ENCODE measurements around the gene TMEM61. TPM values are rescaled to one million over a fixed set of nuclear protein-coding genes. Genes with fewer than 3 reads are reported as not detected.
"Not testable (repeated sequence)": the region's sequence is repeated elsewhere in the genome, so short reads cannot be mapped to it uniquely, and the experiment has no call there.

Gene TMEM61
- total and polyA plus RNA-seq, 11 donors = 0.48 to 1.2 TPM; not detected in 9

DNA sequence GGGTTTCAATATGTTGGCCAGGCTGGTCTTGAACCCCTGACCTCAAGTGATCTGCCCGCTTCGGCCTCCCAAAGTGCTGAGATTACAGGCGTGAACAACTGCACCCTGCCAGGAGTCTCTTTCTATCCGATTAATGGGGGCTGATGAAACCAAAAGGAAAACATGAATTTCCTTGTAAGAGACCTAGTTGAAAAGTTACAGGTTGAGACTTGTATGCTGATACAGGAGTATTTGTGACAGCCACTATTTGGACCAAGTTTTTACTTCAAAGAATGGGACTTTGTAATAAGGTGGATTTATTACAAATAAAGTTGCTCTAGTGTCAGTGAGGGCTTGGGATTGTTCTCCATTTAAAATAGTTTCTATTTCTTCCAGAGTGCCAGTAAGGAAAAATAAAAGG, 43.6 kb upstream of the TMEM61 start:
- WGBS, 4 donors = 94 to 98% (median 95%) methylated on average over 4 of the region's 4 CpGs
- no peaks in the 10 kb centered on the region for H3K9me3 ChIP-seq
- no peak overlapping the region for H3K4me3 ChIP-seq
- no peak for TF ChIP-seq POLR2A (IDR thresholded peaks at IDR 0.05)
- TF ChIP-seq, protein P1, sequence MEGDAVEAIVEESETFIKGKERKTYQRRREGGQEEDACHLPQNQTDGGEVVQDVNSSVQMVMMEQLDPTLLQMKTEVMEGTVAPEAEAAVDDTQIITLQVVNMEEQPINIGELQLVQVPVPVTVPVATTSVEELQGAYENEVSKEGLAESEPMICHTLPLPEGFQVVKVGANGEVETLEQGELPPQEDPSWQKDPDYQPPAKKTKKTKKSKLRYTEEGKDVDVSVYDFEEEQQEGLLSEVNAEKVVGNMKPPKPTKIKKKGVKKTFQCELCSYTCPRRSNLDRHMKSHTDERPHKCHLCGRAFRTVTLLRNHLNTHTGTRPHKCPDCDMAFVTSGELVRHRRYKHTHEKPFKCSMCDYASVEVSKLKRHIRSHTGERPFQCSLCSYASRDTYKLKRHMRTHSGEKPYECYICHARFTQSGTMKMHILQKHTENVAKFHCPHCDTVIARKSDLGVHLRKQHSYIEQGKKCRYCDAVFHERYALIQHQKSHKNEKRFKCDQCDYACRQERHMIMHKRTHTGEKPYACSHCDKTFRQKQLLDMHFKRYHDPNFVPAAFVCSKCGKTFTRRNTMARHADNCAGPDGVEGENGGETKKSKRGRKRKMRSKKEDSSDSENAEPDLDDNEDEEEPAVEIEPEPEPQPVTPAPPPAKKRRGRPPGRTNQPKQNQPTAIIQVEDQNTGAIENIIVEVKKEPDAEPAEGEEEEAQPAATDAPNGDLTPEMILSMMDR (IDR thresholded peaks at IDR 0.05) = no peak
- no peak for DNase-seq
- H3K27ac ChIP-seq = no peak overlapping the region
- no peaks in the 10 kb centered on the region for H3K4me1 ChIP-seq
- H3K27me3 ChIP-seq = no peaks in the 10 kb centered on the region
- no peak for ATAC-seq
- intact Hi-C loops (cut with DNase I) = no loop called here
- no peaks in the 10 kb centered on the region for H3K36me3 ChIP-seq

DNA sequence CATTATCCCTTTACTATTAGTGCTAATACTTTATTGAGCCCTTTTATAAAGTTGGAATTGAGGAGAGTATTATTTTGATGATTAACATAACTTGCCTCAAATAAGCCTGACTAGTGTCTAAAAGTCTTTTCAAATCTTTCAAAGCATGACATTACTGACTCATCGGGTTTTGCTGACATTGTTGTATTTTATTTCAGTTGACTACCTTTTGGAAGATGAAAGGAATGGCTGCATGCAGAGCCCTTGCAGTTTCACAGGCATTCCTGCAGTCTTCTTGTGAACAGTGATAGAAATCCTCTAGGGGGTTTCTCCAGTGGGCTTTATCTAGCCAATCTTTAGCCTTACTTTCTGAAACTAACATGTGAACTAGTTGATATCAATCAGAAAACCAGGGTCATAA, 43.0 kb upstream of the TMEM61 start:
- Histone ChIP-seq H3K9me3 (no peaks in the 10 kb centered on the region), H3K4me1 (no peaks in the 10 kb centered on the region), H3K4me3 (no peak overlapping the region), H3K27ac (no peak overlapping the region), H3K27me3 (no peaks in the 10 kb centered on the region), H3K36me3 (no peaks in the 10 kb centered on the region)
- ATAC-seq (no peak), DNase-seq (no peak)
- WGBS, 4 donors = 65 to 78% (median 68%) methylated on average over 1 of the region's 1 CpG
- intact Hi-C loops (cut with DNase I) = no loop called here
- TF ChIP-seq POLR2A (IDR thresholded peaks at IDR 0.05) = no peak
- TF ChIP-seq, protein P1 (IDR thresholded peaks at IDR 0.05) = no peak

DNA sequence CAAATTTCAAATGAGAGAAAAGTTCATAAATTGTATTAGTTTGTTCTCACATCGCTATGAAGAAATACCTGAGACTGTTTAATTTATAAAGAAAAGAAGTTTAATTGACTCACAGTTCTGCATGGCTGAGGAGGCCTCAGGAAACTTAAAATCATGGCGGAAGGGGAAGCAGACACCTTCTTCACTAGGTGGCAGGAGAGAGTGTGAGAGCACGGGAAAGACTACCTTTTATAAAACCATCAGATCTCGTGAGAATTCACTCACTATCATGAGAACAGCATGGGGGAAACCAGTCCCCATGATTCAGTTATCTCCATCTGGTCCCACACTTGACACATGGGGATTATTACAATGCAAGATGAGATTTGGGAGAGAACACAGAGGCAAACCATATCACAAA, 41.5 kb upstream of the TMEM61 start:
- H3K9me3 ChIP-seq; H3K36me3 ChIP-seq; intact Hi-C loops (cut with DNase I); H3K27ac ChIP-seq; H3K4me1 ChIP-seq; ATAC-seq; H3K4me3 ChIP-seq; DNase-seq; H3K27me3 ChIP-seq: not testable (repeated sequence)
- WGBS, 4 donors = 80 to 85% (median 83%) methylated on average over 4 of the region's 4 CpGs

DNA sequence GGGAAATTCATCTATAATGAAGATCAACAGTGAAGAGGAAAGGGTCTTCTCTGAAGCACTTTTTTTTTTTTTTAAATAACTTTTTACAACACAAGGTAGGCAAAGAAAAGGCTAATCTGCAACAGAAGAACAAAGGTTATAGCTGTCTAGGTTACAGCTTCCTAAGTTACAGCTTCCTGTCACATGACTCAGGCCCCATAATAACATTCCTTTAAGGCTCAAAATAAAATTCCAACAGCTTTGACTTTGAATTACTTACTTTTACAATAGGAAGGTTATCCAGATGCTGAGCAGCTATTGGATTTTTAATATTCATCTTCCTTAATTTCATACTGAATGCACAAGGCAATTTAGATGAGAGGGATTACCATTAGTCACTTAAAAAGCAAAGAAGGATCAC, 40.4 kb upstream of the TMEM61 start:
- no peak overlapping the region for H3K27ac ChIP-seq
- intact Hi-C loops (cut with DNase I) = loop anchor here in 2 of 10 donors (5.0 kb wide), 1 partner anchor 53 kb away; the partner anchor contains the start of gene DHCR24 (in 2 of the 2)
- H3K36me3 ChIP-seq = no peaks in the 10 kb centered on the region
- H3K4me3 ChIP-seq = no peak overlapping the region
- H3K4me1 ChIP-seq = peaks cover 0 to 3% (median 0%) of the 10 kb centered on the region in 12 donors
- H3K9me3 ChIP-seq = no peaks in the 10 kb centered on the region
- H3K27me3 ChIP-seq = no peaks in the 10 kb centered on the region
- DNase-seq (no peak), ATAC-seq (no peak)
- TF ChIP-seq POLR2A (IDR thresholded peaks at IDR 0.05) = no peak
- TF ChIP-seq, protein P1 (IDR thresholded peaks at IDR 0.05) = no peak

DNA sequence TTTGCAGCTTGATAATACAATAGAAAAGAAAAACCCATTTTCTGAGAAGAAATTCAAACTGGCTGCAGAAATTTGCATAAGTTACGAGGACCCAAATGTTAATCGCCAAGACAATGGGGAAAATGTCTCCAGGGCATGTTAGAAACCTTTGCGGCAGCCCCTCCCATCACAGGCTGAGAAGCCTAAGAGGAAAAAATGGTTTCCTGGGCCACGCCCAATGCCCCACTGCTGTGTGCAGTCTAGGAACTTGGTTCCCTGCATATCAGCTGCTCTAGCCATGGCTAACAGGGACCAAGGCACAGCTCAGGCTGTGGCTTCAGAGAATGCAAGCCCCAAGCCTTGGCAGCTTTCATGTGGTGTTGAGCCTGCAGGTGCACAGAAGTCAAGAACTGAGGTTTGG, 37.5 kb upstream of the TMEM61 start:
- intact Hi-C loops (cut with DNase I) = loop anchor here in 2 of 10 donors (5.0 kb wide), 1 partner anchor 56 kb away; the partner anchor contains the start of gene DHCR24 (in 2 of the 2)

More for the DNA sequence above, 37.5 kb upstream of the TMEM61 start:
- Histone ChIP-seq H3K9me3 (no peaks in the 10 kb centered on the region), H3K4me3 (no peak overlapping the region), H3K27ac (no peak overlapping the region), H3K36me3 (no peaks in the 10 kb centered on the region), H3K4me1 (peaks cover 0 to 7% (median 0%) of the 10 kb centered on the region in 12 donors), H3K27me3 (no peaks in the 10 kb centered on the region)
- no peak for DNase-seq
- no peak for TF ChIP-seq POLR2A (IDR thresholded peaks at IDR 0.05)
- TF ChIP-seq, protein P1 (IDR thresholded peaks at IDR 0.05) = no peak
- WGBS, 4 donors = 90 to 98% (median 94%) methylated on average over 4 of the region's 4 CpGs
- ATAC-seq = no peak
